Hepatocyte (in vitro differentiated cells): Measurements from ENCODE around the gene SIDT2.

Experiments
- EZH2 ChIP-seq: fragments of 200-600 bp; sonication (generic); IDR thresholded peaks from 2 replicates; pipeline ENCODE4 v1.6.1; 2016; ENCODE audit warnings: antibody characterized with exemption, mild to moderate bottlenecking, borderline replicate concordance
- EZH2phosphoT487 ChIP-seq: fragments of 200-600 bp; sonication (generic); IDR thresholded peaks from one replicate; pipeline ENCODE4 v1.6.1; 2018; ENCODE audit warnings: antibody characterized with exemption, mild to moderate bottlenecking, low read depth, moderate library complexity; ENCODE audit not compliant: unreplicated experiment, severe bottlenecking
- TF ChIP-seq, protein P1 (sequence below): fragments of 200-600 bp; sonication (generic); IDR thresholded peaks from 2 replicates; pipeline ENCODE4 v1.5.1; 2016; ENCODE audit warnings: antibody characterized with exemption, mild to moderate bottlenecking; ENCODE audit not compliant: poor library complexity

DNA sequence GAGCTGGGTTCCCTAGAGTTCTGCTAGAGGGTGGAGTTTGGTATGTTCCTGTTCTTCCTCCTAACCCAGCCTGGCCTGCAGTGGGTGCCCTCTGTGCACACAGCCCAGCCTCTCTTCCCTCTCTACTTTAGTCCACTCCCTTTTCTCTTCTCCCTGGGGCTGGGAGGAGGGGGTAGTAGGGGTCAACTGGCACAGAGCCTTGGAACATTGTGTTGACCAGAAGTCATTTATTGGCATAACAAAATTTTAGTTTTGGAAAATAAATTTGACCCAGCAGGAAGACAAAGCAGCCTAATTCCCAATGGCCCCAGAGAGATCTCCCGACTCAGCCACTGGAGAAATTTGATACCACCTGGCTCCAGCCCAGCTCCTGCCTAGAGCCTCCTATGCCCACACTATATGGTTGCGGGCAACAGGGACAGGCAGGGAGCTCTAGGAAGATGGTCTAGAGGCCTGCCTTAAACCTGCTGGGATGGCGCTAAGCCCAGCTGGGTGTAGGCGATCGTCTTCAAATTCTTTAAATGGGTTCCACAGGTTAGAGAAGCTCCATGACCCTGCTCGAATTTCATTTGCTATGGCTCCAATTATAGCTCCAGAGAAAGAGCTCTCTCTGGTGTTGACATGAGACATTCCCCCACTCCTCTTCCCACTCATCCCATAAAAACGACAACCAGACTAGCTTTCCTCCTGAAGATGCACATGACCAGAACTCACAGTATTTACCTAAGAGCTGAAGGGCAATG lies 43.4 kb downstream of the SIDT2 start:
- TF ChIP-seq, protein P1, sequence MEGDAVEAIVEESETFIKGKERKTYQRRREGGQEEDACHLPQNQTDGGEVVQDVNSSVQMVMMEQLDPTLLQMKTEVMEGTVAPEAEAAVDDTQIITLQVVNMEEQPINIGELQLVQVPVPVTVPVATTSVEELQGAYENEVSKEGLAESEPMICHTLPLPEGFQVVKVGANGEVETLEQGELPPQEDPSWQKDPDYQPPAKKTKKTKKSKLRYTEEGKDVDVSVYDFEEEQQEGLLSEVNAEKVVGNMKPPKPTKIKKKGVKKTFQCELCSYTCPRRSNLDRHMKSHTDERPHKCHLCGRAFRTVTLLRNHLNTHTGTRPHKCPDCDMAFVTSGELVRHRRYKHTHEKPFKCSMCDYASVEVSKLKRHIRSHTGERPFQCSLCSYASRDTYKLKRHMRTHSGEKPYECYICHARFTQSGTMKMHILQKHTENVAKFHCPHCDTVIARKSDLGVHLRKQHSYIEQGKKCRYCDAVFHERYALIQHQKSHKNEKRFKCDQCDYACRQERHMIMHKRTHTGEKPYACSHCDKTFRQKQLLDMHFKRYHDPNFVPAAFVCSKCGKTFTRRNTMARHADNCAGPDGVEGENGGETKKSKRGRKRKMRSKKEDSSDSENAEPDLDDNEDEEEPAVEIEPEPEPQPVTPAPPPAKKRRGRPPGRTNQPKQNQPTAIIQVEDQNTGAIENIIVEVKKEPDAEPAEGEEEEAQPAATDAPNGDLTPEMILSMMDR: no peak
- TF ChIP-seq EZH2phosphoT487 (no peak), EZH2 (no peak)
